ENCODE measurements around the gene TAL2.

TAL2 gene

DNA sequence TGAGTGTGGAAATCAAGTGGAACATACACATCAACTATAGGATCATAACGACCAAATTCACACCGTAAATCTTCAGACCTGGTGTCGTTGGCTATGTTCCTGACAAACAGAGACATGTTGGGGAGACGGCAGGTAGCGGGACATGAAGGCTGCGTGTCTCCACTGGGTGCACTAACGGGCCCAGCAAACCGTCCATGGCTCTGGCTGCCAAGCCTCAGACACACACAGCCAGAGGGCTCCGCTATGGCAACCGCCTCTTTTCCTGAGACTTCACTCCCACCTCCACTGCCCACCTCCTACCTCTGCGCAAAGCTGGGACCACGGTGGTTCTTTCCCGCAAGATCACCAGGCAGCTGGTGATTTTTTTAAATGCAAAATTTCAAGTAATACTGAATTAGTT is 48.4 kb downstream of the TAL2 start:
- DNase-seq = no peak

DNA sequence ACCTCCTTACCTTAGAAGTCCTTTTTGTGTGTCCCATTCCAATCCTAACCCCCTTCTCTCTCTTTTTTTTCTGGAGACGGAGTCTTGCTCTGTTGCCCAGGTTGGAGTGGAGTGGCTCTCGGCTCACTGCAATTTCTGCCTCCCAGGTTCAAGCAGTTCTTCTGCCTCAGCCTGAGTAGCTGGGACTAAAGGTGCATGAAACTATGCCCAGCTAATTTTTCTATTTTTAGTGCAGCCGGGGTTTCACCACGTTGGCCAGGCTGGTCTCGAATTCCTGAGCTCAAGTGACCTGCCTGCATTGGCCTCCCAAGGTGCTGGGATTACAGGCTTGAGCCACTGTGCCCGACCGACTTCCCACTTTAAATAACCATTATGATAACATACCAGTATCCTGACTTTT is 49.6 kb downstream of the TAL2 start:
- DNase-seq = no peak

DNA sequence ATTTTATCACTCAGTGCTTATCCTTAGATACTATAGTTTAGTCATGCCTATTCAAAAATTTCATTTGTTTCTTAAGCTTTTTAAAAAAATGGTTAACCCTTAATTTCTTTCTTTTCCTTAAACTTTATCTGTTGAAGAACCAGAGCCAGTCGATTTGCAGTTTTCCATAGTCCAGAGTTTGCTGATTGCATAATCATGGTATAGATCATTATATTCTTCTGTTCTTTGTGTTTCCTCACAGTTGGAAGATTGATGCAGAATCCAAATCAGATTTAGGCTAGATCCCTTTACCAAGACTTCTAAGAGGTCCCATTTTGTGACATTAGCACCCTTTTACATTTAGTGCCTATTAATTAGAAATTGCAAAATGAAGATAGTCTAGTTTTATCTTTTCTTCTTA is 50.0 kb downstream of the TAL2 start:
- no peak for DNase-seq
